Ishikawa (cell line): Measurements from ENCODE around the gene POLD2.

Experiments used
- CEBPB ChIP-seq: IDR thresholded peaks from 2 replicates; pipeline ENCODE4 v1.6.1; 2012
- CREB1 ChIP-seq: IDR thresholded peaks from 2 replicates; pipeline ENCODE4 v1.6.1; 2012; ENCODE audit warnings: low read depth
- EGR1 ChIP-seq: IDR thresholded peaks from 2 replicates; pipeline ENCODE4 v1.6.1; 2012
- EP300 ChIP-seq: IDR thresholded peaks from 2 replicates; pipeline ENCODE4 v1.6.1; 2012; ENCODE audit warnings: borderline replicate concordance
- FOXM1 ChIP-seq: IDR thresholded peaks from 2 replicates; pipeline ENCODE4 v1.6.1; 2012; ENCODE audit warnings: low read depth, borderline replicate concordance
- MAX ChIP-seq: IDR thresholded peaks from 2 replicates; pipeline ENCODE4 v1.6.1; 2012
- NFIC ChIP-seq: IDR thresholded peaks from 2 replicates; pipeline ENCODE4 v1.6.1; 2012
- RAD21 ChIP-seq: IDR thresholded peaks from 2 replicates; pipeline ENCODE4 v1.6.1; 2012; ENCODE audit warnings: low read depth
- REST ChIP-seq: IDR thresholded peaks from 2 replicates; pipeline ENCODE4 v1.6.1; 2012; ENCODE audit warnings: low read depth, mild to moderate bottlenecking
- TAF1 ChIP-seq: IDR thresholded peaks from 2 replicates; pipeline ENCODE4 v1.6.1; 2012; ENCODE audit warnings: low read depth, mild to moderate bottlenecking
- TCF12 ChIP-seq: IDR thresholded peaks from 2 replicates; pipeline ENCODE4 v1.6.1; 2012; ENCODE audit warnings: low read depth
- TEAD4 ChIP-seq: IDR thresholded peaks from 2 replicates; pipeline ENCODE4 v1.6.1; 2012
- USF1 ChIP-seq: IDR thresholded peaks from 2 replicates; pipeline ENCODE4 v1.6.1; 2012
- YY1 ChIP-seq: IDR thresholded peaks from 2 replicates; pipeline ENCODE4 v1.6.1; 2012; ENCODE audit warnings: low read depth
- ZBTB7A ChIP-seq: IDR thresholded peaks from 2 replicates; pipeline ENCODE4 v1.6.1; 2012; ENCODE audit warnings: low read depth

The POLD2 gene

GRCh38 chr7:44107116-44107960 is 16.0 kb downstream of the POLD2 start:
- no peak for TF ChIP-seq RAD21
- no peak for TF ChIP-seq USF1
- no peak for TF ChIP-seq ZBTB7A
- TF ChIP-seq TAF1, result no peak
- no peak for TF ChIP-seq YY1
- TF ChIP-seq NFIC, result no peak
- no peak for TF ChIP-seq TEAD4
- TF ChIP-seq EGR1, result no peak
- no peak for TF ChIP-seq REST
- TF ChIP-seq CREB1, result no peak
- no peak for TF ChIP-seq FOXM1
- TF ChIP-seq EP300, result no peak
- no peak for TF ChIP-seq TCF12
- no peak for TF ChIP-seq MAX
- TF ChIP-seq CEBPB, result no peak

- TF ChIP-seq CREB1, result no peak
- TF ChIP-seq EGR1, result no peak
- TF ChIP-seq TEAD4, result no peak
- TF ChIP-seq TAF1, result no peak
- TF ChIP-seq FOXM1, result no peak
- no peak for TF ChIP-seq TCF12
- TF ChIP-seq REST, result no peak
- TF ChIP-seq YY1, result no peak
- TF ChIP-seq EP300, result no peak
- no peak for TF ChIP-seq ZBTB7A
- TF ChIP-seq CEBPB, result no peak
These were observed 16.9 kb downstream of the POLD2 start for GRCh38 chr7:44106311-44107065.

GRCh38 chr7:44105832-44106231 is 17.5 kb downstream of the POLD2 start:
- TF ChIP-seq TAF1 (no peak), REST (no peak), EP300 (no peak), CREB1 (no peak), CEBPB (no peak), USF1 (no peak), ZBTB7A (no peak), EGR1 (no peak), RAD21 (no peak), NFIC (no peak), TCF12 (no peak), MAX (no peak), FOXM1 (no peak), TEAD4 (no peak), YY1 (no peak)
